HG02885 (cell line): ENCODE data around the gene SAXO2.
"Not testable (repeated sequence)": the region's sequence is repeated elsewhere in the genome, so short reads cannot be mapped to it uniquely, and the experiment has no call there.

Experiments used
- ATAC-seq: cut with Tn5 transposase; IDR thresholded peaks from one replicate; pipeline ENCODE4 v1.9.1; 2021; ENCODE audit warnings: mild to moderate bottlenecking; ENCODE audit not compliant: unreplicated experiment, poor library complexity

The SAXO2 gene

GRCh38 chr15:82284381-82284780, 21.8 kb downstream of the SAXO2 start:
- not testable (repeated sequence) for ATAC-seq

GRCh38 chr15:82286475-82286874, 23.9 kb downstream of the SAXO2 start:
- peak; percentile 95 for ATAC-seq

GRCh38 chr15:82288202-82288601, 25.6 kb downstream of the SAXO2 start:
- not testable (repeated sequence) for ATAC-seq

- no peak for ATAC-seq
Observed at GRCh38 chr15:82292271-82292670, 29.7 kb downstream of the SAXO2 start.

- ATAC-seq, result no peak
Observed at GRCh38 chr15:82294061-82294690, 31.6 kb downstream of the SAXO2 start.

- no peak for ATAC-seq
Observed at GRCh38 chr15:82297546-82297945, 34.9 kb downstream of the SAXO2 start.

GRCh38 chr15:82298032-82298431, 35.4 kb downstream of the SAXO2 start:
- no peak for ATAC-seq

GRCh38 chr15:82298520-82298919, 35.9 kb downstream of the SAXO2 start:
- no peak for ATAC-seq

- ATAC-seq, result not testable (repeated sequence)
Observed at GRCh38 chr15:82299511-82299914, 36.9 kb downstream of the SAXO2 start.

- not testable (repeated sequence) for ATAC-seq
Observed at GRCh38 chr15:82300326-82300725, 37.7 kb downstream of the SAXO2 start.

- ATAC-seq, result no peak
Observed at GRCh38 chr15:82300883-82301282, 38.3 kb downstream of the SAXO2 start.

GRCh38 chr15:82301296-82302016, 38.8 kb downstream of the SAXO2 start:
- no peak for ATAC-seq

- ATAC-seq, result no peak
Observed at GRCh38 chr15:82303956-82304777, 41.5 kb downstream of the SAXO2 start.

- ATAC-seq, result no peak
Observed at GRCh38 chr15:82304778-82305090, 42.1 kb downstream of the SAXO2 start.

GRCh38 chr15:82305621-82306048, 43.0 kb downstream of the SAXO2 start:
- no peak for ATAC-seq

GRCh38 chr15:82306791-82307713, 44.4 kb downstream of the SAXO2 start:
- ATAC-seq, result no peak

- ATAC-seq, result no peak
Observed at GRCh38 chr15:82307714-82308081, 45.1 kb downstream of the SAXO2 start.

GRCh38 chr15:82309802-82310201, 47.2 kb downstream of the SAXO2 start:
- ATAC-seq, result no peak

- ATAC-seq, result not testable (repeated sequence)
Observed at GRCh38 chr15:82311321-82311720, 48.7 kb downstream of the SAXO2 start.
